ENCODE measurements around the gene VAV3. TPM values are rescaled to one million over a fixed set of nuclear protein-coding genes. Genes with fewer than 3 reads are reported as not detected.

VAV3 gene
- total RNA-seq, 1 experiment from 2014 or later, result 10.0 TPM

DNA sequence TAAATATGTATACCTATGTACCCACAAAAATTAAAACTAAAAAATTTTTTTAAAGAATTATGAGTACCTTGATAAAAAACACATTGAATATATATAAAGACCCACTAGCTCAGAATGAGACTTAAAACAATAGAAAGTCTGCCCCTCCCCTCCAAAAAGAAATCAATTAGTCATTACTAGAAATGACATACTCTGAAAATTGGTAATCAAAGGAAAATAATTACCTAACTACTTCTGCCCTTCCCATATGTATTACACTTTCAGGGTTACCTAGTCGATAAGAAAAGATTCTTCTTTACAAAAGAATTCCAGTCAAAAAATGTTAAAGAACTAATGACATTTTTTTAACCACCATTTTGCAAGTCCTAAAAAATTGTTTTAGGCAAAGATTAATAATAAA lies 34.7 kb downstream of the VAV3 start:
- Mint-ChIP-seq H3K4me1 (peaks cover 20% of the 10 kb centered on the region), H3K36me3 (no peaks in the 10 kb centered on the region)

DNA sequence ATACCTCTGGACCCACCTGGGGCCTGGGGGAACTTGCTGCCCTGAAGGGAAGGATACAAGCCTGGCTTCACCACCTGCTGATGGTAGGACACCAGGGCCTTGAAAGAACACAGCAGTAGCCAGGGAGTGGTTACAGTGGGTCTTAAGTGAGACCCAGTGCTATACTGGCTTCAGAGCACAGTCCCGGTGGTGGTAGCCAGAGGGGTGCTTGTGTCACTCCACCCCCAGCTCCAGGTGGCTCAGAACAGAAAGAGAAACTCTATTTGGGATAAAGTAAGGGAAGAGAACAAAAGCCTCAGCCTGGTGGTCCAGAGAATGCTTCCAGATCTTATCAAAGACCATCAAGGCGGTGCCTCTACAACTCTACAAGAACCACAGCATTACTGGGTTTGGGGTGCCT lies 37.2 kb downstream of the VAV3 start:
- Mint-ChIP-seq H3K9me3 (0 out of 2 replicates have a peak, but pooled peaks cover 3% of the 10 kb centered on the region), H3K27me3 (ENCODE audit: low read depth) (no peaks in the 10 kb centered on the region), H3K36me3 (0 out of 2 replicates have a peak, but pooled peaks cover 3% of the 10 kb centered on the region), H3K4me3 (no peak overlapping the region), H3K4me1 (peaks cover 15% of the 10 kb centered on the region), H3K27ac (peak overlapping the region; percentile 70; the same call in 1 of the 2 replicates)
- POLR2A ChIA-PET, result no interaction called here
- ATAC-seq (no peak), DNase-seq (ENCODE audit: low spot score) (no peak)
- CTCF ChIA-PET, result interaction anchor here (1.1 kb wide), 1 partner anchor 400 kb away, joined by 4 read pairs; no protein-coding TSS in a partner anchor
- TF ChIP-seq, protein P1, sequence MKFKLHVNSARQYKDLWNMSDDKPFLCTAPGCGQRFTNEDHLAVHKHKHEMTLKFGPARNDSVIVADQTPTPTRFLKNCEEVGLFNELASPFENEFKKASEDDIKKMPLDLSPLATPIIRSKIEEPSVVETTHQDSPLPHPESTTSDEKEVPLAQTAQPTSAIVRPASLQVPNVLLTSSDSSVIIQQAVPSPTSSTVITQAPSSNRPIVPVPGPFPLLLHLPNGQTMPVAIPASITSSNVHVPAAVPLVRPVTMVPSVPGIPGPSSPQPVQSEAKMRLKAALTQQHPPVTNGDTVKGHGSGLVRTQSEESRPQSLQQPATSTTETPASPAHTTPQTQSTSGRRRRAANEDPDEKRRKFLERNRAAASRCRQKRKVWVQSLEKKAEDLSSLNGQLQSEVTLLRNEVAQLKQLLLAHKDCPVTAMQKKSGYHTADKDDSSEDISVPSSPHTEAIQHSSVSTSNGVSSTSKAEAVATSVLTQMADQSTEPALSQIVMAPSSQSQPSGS (CRISPR knock-in tag; IDR thresholded peaks at IDR 0.05; ENCODE audit: borderline replicate concordance, low read depth), result no peak
- TF ChIP-seq ETV6 (CRISPR knock-in tag; IDR thresholded peaks at IDR 0.05) (no peak), NFATC4 (CRISPR knock-in tag; IDR thresholded peaks at IDR 0.05) (no peak), ATF1 (CRISPR knock-in tag; IDR thresholded peaks at IDR 0.05) (no peak)
- TF ChIP-seq, protein P2, sequence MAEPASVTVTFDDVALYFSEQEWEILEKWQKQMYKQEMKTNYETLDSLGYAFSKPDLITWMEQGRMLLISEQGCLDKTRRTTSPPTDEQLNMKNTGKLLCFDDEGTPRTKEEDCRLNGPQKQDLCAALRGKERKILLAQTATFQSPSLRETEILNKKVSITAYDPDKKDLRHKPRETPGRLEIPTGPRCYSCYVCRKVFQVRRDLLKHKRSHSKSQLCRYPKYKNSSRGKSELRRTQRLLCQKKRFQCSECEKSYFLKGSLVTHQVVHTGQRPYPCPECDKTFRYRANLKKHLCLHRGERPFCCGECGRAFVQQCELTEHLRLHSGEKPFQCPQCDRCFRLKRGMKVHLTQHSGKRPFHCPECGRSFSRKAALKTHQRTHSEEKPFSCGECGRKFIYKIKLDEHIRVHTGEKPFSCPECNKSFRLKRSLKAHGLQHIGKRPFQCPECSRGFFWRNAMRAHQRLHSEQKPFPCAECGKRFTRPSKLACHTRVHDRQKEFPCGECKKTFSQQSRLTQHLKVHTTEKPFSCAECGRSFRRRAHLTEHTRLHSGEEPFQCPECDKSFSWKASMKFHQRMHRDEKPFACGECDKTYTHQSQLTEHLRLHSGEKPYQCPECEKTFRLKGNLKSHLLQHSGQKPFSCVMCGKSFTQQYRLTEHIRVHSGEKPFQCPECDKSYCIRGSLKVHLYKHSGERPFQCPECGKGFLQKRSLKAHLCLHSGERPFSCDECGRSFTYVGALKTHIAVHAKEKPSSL (CRISPR knock-in tag; conservative IDR thresholded peaks at IDR 0.05), result no peak

More for the DNA sequence above, 34.7 kb downstream of the VAV3 start:
- no peak overlapping the region for H3K4me3 Mint-ChIP-seq
- ChIA-PET POLR2A (no interaction called here), CTCF (no interaction called here)
- no peak overlapping the region for H3K27ac Mint-ChIP-seq
- DNase-seq (ENCODE audit: low spot score), result no peak
- H3K9me3 Mint-ChIP-seq, result no peaks in the 10 kb centered on the region
- TF ChIP-seq, protein P3, sequence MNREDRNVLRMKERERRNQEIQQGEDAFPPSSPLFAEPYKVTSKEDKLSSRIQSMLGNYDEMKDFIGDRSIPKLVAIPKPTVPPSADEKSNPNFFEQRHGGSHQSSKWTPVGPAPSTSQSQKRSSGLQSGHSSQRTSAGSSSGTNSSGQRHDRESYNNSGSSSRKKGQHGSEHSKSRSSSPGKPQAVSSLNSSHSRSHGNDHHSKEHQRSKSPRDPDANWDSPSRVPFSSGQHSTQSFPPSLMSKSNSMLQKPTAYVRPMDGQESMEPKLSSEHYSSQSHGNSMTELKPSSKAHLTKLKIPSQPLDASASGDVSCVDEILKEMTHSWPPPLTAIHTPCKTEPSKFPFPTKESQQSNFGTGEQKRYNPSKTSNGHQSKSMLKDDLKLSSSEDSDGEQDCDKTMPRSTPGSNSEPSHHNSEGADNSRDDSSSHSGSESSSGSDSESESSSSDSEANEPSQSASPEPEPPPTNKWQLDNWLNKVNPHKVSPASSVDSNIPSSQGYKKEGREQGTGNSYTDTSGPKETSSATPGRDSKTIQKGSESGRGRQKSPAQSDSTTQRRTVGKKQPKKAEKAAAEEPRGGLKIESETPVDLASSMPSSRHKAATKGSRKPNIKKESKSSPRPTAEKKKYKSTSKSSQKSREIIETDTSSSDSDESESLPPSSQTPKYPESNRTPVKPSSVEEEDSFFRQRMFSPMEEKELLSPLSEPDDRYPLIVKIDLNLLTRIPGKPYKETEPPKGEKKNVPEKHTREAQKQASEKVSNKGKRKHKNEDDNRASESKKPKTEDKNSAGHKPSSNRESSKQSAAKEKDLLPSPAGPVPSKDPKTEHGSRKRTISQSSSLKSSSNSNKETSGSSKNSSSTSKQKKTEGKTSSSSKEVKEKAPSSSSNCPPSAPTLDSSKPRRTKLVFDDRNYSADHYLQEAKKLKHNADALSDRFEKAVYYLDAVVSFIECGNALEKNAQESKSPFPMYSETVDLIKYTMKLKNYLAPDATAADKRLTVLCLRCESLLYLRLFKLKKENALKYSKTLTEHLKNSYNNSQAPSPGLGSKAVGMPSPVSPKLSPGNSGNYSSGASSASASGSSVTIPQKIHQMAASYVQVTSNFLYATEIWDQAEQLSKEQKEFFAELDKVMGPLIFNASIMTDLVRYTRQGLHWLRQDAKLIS (CRISPR knock-in tag; IDR thresholded peaks at IDR 0.05; ENCODE audit: borderline replicate concordance), result no peak
- no peak for TF ChIP-seq IRF2 (CRISPR knock-in tag; IDR thresholded peaks at IDR 0.05; ENCODE audit: borderline replicate concordance, low read depth)
- H3K27me3 Mint-ChIP-seq (ENCODE audit: low read depth), result no peaks in the 10 kb centered on the region
- ATAC-seq, result no peak

DNA sequence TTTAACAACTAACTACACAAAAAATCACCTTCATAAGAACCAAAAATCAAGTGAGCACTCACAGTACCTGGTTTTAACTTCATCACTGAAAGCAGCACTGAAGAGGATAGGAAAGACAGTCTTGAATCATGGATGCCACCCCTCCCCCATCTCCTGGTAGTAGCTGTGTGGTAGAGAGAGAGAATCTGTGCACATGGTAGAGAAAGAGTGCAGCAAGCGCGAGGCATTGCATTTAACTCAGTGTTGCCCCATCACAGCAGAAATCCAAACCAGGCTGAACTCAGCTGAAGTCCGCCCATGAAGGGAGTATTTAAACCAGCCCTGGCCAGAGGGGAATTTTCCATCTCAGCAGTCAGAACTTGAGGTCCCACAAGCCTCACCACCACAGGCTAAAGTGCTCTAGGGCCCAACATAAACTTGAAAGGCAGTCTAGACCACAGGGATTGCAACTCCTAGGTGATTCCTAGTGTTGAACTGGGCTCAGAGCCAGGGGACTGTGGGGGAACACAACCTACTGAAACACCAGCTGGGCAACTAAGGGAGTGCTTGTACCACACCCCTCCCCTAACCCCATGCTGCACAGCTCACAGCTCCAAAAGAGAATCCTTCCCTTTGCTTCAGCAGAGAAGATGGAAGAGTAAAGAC lies 38.4 kb downstream of the VAV3 start:
- TF ChIP-seq ZNF219 (CRISPR knock-in tag; IDR thresholded peaks at IDR 0.05; ENCODE audit: borderline replicate concordance) (no peak), TCF7 (CRISPR knock-in tag; IDR thresholded peaks at IDR 0.05; ENCODE audit: low read depth) (no peak), IRF2 (CRISPR knock-in tag; IDR thresholded peaks at IDR 0.05; ENCODE audit: borderline replicate concordance, low read depth) (no peak), SP1 (CRISPR knock-in tag; conservative IDR thresholded peaks at IDR 0.05) (no peak), ZNF396 (CRISPR knock-in tag; IDR thresholded peaks at IDR 0.05; ENCODE audit: borderline replicate concordance) (no peak)
- Mint-ChIP-seq H3K9me3 (0 out of 2 replicates have a peak, but pooled peaks cover 3% of the 10 kb centered on the region), H3K36me3 (0 out of 2 replicates have a peak, but pooled peaks cover 3% of the 10 kb centered on the region), H3K4me1 (peaks cover 11% of the 10 kb centered on the region), H3K27ac (no peak overlapping the region), H3K27me3 (ENCODE audit: low read depth) (no peaks in the 10 kb centered on the region), H3K4me3 (no peak overlapping the region)
- ATAC-seq (no peak), DNase-seq (ENCODE audit: low spot score) (no peak)
- CTCF ChIA-PET, result interaction anchor here (1.1 to 1.3 kb wide), 2 partner anchors 199 to 401 kb away, joined by 3 to 4 read pairs; no protein-coding TSS in a partner anchor
- POLR2A ChIA-PET, result no interaction called here

Measured in WTC11 (cell line).